Measurements from ENCODE around the gene NOTCH1.

NOTCH1 gene

DNA sequence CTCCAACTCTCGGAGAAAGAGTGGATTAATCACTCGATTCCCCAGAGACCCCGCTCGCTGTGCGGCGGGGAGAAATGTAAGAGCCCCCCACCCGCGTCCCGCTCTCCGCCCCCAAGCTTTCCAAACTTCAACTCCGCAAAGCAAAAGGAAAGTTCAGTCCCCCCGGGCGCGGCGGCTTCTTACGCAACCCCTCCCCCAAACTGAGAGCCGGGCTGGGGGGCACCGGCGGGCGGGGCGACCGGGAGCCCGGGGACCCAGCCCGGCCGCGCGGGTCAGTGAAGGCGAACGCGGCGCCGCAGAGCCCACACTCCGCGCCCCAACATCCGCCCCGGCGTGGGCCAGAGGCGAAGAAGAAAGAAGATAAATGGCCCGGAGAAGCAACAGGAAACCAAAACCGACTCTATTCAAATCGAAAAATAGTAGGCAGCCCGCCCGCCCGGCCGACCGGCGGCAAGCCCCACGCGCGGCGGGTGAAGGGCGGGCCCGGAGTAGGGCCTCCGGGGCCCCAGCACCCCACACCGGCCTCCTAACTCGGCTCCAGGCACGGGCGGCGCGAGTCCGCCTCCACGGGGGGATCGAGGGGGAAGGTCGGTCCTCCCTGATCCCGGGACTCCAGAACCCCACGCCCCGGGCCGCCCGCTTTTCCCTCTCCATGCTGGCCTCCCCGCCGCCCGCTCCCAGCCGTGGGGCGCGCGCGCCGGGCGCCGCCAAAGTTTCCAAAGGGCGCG, 720 bp downstream of the NOTCH1 start:
- H3K27ac ChIP-seq, result peak overlapping the region; percentile 97

DNA sequence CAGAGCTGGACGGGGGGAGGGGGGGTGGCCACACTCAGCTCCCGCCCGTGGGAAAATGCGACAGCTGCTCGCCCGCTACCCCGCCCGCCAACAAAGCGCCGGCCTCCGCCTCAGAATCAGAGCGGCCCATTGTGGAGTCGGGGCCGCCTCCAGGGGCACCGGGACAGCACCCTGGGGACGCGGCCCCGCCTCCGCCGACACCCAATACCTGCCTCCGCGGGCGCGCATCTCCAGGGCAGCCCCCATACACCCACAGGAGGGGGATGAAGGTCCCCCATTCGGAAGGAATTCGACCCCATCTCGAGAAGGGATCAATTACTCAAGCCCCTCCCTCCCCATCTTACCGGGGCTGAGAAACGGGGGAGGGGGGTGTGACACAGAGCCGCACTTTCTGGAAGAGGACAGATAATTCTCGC, 1.3 kb downstream of the NOTCH1 start:
- TF ChIP-seq, protein P1, sequence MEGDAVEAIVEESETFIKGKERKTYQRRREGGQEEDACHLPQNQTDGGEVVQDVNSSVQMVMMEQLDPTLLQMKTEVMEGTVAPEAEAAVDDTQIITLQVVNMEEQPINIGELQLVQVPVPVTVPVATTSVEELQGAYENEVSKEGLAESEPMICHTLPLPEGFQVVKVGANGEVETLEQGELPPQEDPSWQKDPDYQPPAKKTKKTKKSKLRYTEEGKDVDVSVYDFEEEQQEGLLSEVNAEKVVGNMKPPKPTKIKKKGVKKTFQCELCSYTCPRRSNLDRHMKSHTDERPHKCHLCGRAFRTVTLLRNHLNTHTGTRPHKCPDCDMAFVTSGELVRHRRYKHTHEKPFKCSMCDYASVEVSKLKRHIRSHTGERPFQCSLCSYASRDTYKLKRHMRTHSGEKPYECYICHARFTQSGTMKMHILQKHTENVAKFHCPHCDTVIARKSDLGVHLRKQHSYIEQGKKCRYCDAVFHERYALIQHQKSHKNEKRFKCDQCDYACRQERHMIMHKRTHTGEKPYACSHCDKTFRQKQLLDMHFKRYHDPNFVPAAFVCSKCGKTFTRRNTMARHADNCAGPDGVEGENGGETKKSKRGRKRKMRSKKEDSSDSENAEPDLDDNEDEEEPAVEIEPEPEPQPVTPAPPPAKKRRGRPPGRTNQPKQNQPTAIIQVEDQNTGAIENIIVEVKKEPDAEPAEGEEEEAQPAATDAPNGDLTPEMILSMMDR (conservative IDR thresholded peaks at IDR 0.05), result no peak
- no peak overlapping the region for H3K27ac ChIP-seq

More for the DNA sequence above, 720 bp downstream of the NOTCH1 start:
- TF ChIP-seq, protein P1 (conservative IDR thresholded peaks at IDR 0.05), result no peak

DNA sequence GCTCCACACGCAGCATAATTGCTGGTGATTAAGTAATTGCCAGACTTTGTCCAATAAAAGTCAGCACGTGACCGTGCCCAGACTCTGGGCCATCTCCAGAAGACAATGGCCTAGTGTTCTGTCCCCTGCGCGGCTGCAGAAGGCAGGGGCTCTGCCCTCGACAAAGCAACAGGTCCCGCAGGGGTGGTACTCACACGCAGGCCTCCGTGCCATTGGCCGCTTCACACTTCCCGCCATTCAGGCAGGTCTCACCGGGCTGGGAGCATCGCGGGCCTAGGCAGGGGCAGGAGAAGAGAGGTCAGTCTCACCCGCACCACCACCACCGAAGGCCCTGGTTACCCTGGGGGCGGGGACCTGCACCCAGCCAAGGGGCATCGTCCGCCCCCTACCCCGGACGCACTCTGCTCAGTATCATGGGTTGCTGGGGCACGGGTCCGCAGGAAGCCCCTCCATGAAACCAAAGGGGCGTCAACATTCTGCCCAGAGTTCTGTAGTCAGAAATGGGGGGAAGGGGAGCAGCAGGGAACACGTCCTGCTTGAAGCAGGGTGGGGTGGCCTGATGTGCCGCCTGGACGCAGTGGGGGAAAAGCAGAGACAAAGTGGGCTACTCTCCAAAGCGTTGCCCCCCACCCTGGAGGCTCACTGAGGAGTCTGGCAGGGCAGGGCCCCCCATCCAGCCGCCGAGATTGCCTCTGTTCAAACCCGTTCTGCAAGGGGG, 1.9 kb downstream of the NOTCH1 start:
- H3K27ac ChIP-seq, result no peak overlapping the region
- TF ChIP-seq, protein P1 (conservative IDR thresholded peaks at IDR 0.05), result no peak

DNA sequence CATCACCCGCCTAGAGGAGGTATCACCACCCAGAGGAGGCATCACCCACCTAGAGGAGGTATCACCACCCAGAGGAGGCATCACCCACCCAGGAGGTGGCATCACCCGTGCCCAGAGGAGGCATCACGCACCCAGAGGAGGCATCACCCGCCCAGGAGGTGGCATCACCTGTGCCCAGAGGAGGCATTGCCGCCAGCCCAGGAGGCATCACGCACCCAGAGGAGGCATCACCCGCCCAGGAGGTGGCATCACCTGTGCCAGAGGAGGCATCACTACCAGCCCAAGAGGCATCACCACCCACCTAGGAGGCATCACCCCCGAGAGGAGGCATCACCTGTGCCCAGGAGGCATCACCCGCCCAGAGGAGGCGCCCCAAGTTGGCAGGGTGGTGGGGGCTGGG, 2.6 kb downstream of the NOTCH1 start:
- TF ChIP-seq, protein P1 (conservative IDR thresholded peaks at IDR 0.05), result no peak

DNA sequence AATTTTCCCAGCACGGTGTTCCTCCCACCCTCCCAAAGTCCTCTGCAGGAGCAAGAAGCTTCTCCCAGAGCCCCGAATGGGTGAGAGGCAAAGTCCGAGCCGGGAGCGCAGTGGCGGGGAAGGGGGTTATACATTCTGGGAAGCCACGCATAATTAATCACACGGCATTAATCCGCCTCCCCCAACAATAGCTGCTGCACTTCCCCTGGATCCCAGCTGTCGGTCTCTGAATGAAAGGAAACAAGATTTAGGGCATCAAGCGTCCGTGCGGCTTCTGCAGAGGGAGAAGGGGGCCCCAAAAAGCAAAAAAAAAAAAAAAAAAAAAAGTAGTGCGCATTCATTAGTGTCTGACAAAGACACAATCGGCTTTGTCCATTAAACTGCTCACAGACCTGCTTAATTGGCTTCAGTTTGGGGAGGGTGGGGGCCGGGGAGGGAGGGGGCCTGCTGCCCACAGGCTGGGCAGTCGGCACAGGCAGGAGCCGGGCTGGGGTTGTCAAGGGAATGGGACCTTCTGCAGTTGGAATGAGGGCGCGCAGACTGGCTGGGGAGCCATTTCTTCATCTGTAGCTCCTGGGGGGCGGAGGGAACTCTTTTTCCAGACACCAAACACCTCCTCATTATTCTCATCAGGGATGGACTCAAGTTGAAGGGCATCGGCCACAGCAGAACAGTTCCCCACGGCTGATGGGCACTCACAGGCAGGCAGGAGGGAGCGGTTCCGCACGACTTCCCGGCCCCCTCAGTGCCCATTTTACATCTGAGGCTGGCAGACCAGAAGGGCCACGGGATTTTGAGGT, 3.4 kb downstream of the NOTCH1 start:
- no peak overlapping the region for H3K27ac ChIP-seq
- TF ChIP-seq, protein P1 (conservative IDR thresholded peaks at IDR 0.05), result no peak

More for the DNA sequence above, 2.6 kb downstream of the NOTCH1 start:
- no peak overlapping the region for H3K27ac ChIP-seq

DNA sequence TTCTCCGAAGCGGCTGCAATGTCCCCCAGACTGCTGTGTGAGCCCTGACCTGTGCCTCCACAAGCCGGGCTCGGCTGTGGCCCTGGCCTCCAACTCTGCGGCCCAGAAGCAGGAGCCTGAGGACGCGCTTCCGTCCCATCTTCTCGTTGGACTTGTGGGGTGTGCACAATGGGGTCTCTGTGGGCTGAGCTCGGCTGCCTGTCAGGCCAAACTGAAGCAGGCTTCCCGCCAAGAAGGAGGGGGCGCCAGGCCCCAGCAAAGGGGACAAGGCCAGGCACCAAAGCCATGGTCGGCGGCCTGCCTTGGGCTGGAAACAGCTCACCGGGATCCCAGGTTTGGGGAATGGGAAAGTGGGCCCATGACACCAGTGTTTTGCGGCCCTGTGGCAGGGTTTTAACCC, 4.1 kb downstream of the NOTCH1 start:
- TF ChIP-seq, protein P1 (conservative IDR thresholded peaks at IDR 0.05), result no peak
- H3K27ac ChIP-seq, result no peak overlapping the region

DNA sequence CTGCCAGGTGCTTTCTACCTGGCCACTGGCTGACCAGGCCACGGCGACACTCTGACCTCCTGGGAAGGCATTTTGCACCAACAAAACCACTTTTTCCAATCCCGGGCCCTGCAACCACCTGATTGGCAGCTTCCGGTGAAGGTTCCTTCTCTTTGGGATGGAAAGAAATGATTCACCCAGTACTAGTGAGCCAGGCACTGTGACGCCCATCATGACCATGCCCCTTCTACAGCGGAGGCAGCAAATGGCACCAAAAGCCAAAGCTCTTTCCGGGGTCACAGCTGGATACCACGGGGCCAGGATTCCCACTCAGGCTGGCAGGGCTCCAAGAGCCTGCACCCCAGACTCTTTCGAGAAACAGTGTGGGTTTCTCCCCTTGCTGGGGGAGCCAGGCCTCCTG, 4.7 kb downstream of the NOTCH1 start:
- TF ChIP-seq, protein P1 (conservative IDR thresholded peaks at IDR 0.05), result no peak
- no peak overlapping the region for H3K27ac ChIP-seq

Data from VCaP (cell line).